Skin epidermis (tissue), 12 donors: ENCODE measurements around the gene CNNM1.

Source experiments
- H3K27ac ChIP-seq, 21 experiments: fragments of 200-600 bp; sonication (generic) in 11 of 21; one replicate each; pipeline ENCODE4 v1.5.0; 2020; ENCODE audit warnings: mild to moderate bottlenecking in 3 of 21, inconsistent platforms in 2 of 21, moderate library complexity in 2 of 21
- H3K4me3 ChIP-seq, 7 experiments: fragments of 200-600 bp; sonication (generic) in 2 of 7; one replicate each; pipeline ENCODE4 v1.5.0; 2020; ENCODE audit warnings: inconsistent platforms in 2 of 7, mild to moderate bottlenecking in 2 of 7, moderate library complexity in 1 of 7

The CNNM1 gene

GRCh38 chr10:99331207-99331803, 2.1 kb downstream of the CNNM1 start:
- H3K4me3 ChIP-seq, result no peak overlapping the region

GRCh38 chr10:99337311-99337811, 8.2 kb downstream of the CNNM1 start:
- Histone ChIP-seq H3K27ac (no peak overlapping the region), H3K4me3 (no peak overlapping the region)

More at GRCh38 chr10:99331207-99331803, 2.1 kb downstream of the CNNM1 start:
- H3K27ac ChIP-seq, result no peak overlapping the region

- H3K4me3 ChIP-seq, result no peak overlapping the region
- H3K27ac ChIP-seq, result no peak overlapping the region
These were observed 8.7 kb downstream of the CNNM1 start for GRCh38 chr10:99337901-99338300.

- Histone ChIP-seq H3K4me3 (no peak overlapping the region), H3K27ac (no peak overlapping the region)
These were observed 9.9 kb downstream of the CNNM1 start for GRCh38 chr10:99339077-99339476.

GRCh38 chr10:99339563-99340047, 10.4 kb downstream of the CNNM1 start:
- no peak overlapping the region for H3K27ac ChIP-seq
- no peak overlapping the region for H3K4me3 ChIP-seq

DNA sequence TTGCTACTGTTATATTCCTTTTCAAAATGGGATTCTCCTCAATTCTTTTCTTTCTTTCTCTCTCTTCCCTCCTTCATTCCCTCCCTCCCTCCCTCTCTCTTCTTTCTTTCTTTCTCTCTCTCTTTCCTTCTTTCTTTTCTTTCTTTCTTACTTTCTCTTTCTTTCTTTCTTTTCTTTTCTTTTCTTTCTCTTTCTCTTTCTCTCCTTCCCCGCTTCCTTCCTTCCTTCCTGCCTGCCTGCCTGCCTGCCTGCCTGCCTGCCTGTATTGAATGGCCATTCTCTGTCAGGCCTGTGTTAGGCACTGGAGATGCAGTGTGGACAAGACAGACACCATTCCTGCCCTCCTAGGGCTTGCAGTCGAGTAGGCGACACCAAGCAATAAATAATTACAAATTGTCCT, 11.5 kb downstream of the CNNM1 start:
- Histone ChIP-seq H3K4me3 (no peak overlapping the region), H3K27ac (no peak overlapping the region)

GRCh38 chr10:99341248-99341647, 12.1 kb downstream of the CNNM1 start:
- Histone ChIP-seq H3K4me3 (no peak overlapping the region), H3K27ac (no peak overlapping the region)

- Histone ChIP-seq H3K27ac (no peak overlapping the region), H3K4me3 (no peak overlapping the region)
These were observed 12.8 kb downstream of the CNNM1 start for GRCh38 chr10:99341860-99342490.

GRCh38 chr10:99343262-99343661, 14.1 kb downstream of the CNNM1 start:
- no peak overlapping the region for H3K4me3 ChIP-seq
- H3K27ac ChIP-seq, result no peak overlapping the region

DNA sequence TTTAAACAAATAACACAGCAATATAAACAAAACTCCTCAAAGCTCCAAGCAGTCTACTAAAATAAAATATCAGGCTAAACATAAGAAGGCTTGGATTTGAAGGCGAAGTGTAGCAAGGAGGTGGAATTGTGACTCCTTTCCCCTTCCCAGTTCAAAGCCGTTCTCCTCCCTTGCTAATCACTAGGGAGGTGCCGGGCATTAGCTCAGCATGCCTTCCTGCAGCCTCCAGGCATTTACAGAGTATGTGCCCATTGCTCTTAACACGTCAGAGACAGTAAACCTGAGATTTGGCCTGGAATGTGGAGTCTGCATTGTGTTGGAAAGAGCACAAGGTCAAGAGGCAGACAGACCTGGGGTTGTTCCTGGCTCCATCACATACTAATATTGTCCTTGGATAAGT, 15.6 kb downstream of the CNNM1 start:
- H3K4me3 ChIP-seq, result no peak overlapping the region
- no peak overlapping the region for H3K27ac ChIP-seq

GRCh38 chr10:99345350-99345749, 16.2 kb downstream of the CNNM1 start:
- Histone ChIP-seq H3K27ac (no peak overlapping the region), H3K4me3 (no peak overlapping the region)

DNA sequence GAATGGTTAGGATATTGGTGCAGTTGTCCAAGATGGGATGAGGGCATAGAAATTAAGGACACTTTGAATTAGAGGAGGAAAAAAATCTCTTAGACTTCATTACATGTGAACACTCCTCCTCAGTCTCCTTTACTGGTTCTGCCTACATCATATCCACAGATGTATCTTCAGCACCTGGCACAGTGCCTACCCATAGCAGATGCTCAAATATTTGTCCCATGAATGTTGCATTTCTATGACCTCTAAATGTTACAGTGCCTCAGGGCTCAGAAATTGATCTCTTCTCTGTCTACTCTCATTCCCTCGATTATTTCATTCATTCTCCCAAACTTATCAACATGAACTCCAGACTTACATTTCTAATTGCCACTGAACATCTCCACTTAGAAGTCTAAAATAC, 17.1 kb downstream of the CNNM1 start:
- H3K27ac ChIP-seq, result no peak overlapping the region
- H3K4me3 ChIP-seq, result no peak overlapping the region

DNA sequence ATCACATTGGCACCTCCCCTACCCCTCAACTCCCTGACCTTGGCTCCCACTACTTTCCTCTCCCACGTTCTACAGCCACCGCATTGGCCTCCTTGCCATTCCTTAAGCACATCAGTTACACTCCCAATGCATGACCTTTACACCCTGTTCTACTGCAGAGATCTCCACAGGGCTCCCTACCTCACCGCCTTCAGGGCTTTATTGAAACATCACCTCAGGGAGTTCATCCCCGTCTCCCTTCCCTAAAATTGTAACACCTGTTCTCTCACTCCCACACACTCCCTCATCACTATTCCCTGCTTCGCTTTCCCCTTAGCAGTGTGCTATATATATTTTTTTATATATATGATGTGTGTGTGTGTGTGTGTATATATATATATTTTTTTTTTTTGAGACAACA, 18.5 kb downstream of the CNNM1 start:
- no peak overlapping the region for H3K27ac ChIP-seq

DNA sequence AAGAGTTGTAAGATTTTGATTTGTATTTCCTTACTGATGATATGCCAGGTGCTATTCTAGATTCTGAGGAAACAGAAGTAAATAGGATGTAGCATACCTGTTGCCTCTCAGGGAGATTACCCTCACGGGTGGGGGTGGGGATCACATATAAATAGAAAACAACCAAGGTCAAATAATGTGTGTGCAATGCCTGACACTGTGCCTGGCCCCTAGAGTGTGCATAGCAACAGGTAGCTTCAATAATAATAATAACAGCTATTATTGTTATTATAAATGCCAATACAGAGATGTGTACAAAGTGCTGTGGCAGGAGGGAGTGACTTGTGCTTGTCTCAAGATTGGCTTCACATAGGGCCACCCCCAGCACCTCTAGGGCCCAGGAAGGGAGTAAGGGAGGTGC, 24.0 kb downstream of the CNNM1 start:
- Histone ChIP-seq H3K27ac (no peak overlapping the region), H3K4me3 (no peak overlapping the region)

More for the DNA sequence above, 18.5 kb downstream of the CNNM1 start:
- H3K4me3 ChIP-seq, result no peak overlapping the region

DNA sequence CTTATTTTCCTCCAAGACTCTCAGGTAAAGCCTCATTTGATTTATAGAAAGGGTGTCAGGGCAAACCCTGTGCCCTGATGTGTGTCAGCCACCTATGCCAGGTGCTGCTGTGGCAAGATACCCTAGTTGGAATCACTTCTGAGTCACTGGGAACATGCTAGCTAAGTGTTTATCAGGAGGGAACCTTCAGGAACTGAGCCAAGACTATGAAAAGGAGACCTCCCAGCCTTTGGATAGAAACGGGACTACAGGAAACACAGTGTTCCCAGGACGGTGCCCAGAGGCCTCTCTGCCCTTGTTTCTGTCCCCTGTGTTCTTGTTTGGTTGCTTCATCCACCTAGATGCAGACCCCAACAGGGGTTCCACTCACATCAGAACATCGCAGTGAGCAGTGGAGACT, 28.5 kb downstream of the CNNM1 start:
- Histone ChIP-seq H3K27ac (no peak overlapping the region), H3K4me3 (no peak overlapping the region)

DNA sequence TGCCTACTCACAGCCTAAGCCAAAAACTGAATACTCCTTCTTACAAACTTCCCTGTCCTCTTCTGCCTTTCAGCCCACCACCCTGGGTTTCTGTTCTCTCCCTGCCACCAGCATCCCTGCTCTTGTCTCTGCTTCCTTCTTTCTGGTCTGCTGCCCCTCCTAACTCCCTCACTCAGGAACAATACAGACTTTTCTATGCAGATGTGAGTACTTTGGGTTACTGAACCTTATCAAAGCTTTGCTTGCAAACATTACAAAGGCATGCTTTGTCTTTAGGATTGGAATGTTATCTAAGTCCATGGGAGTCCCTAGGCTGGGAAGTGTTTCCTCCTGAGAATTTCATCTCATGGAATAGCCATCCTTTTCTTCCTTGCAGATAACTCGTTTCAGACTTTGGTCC, 28.9 kb downstream of the CNNM1 start:
- Histone ChIP-seq H3K27ac (no peak overlapping the region), H3K4me3 (no peak overlapping the region)

GRCh38 chr10:99360934-99361333, 31.8 kb downstream of the CNNM1 start:
- H3K27ac ChIP-seq, result no peak overlapping the region
- H3K4me3 ChIP-seq, result no peak overlapping the region

DNA sequence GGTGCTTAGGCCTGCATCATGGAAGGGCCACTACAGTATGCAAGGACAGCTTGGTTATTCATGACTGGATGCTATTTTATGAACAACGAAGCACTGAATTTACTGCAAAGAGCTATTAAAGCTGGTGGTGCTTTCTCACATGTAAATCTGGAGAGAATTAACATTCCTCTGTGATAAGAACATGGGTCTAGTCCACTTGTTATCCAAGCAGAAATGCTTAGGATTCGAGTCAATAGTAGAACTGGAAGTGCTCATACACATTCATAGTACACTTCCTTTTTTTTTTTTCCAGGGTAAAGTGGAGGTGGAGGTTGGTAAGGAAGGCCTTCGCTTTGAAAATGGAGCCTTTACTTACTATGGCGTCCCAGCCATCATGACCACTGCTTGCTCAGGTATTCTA, 35.0 kb downstream of the CNNM1 start:
- no peak overlapping the region for H3K4me3 ChIP-seq
- H3K27ac ChIP-seq, result peak overlapping the region in 1 of 21 experiments; percentile 7

DNA sequence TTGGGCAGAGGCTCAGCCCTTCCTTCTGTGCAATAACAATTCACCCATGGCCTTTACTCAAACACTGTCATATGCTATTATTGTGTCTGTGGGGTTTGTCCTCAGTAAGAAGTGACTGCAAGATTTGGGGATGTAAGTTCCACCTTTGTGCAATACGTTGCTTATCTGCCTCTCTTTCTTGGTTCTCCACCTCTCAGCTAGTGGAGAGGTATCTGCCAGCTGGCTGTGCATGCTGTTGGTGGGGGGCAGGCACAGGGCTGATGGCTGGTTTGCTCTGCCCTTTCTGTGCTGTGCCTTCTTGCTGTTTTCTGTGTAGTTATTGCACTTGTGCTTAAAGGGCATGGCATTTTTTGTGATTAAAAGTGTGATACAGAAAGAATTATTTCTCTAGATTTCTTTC, 36.2 kb downstream of the CNNM1 start:
- no peak overlapping the region for H3K27ac ChIP-seq

GRCh38 chr10:99365736-99366135, 36.6 kb downstream of the CNNM1 start:
- H3K4me3 ChIP-seq, result no peak overlapping the region

More for the DNA sequence above, 36.2 kb downstream of the CNNM1 start:
- no peak overlapping the region for H3K4me3 ChIP-seq

GRCh38 chr10:99366666-99367065, 37.5 kb downstream of the CNNM1 start:
- H3K27ac ChIP-seq, result no peak overlapping the region
- H3K4me3 ChIP-seq, result no peak overlapping the region

More at GRCh38 chr10:99365736-99366135, 36.6 kb downstream of the CNNM1 start:
- no peak overlapping the region for H3K27ac ChIP-seq
